ENCODE data around the gene HLA-DRB1.

DNA sequence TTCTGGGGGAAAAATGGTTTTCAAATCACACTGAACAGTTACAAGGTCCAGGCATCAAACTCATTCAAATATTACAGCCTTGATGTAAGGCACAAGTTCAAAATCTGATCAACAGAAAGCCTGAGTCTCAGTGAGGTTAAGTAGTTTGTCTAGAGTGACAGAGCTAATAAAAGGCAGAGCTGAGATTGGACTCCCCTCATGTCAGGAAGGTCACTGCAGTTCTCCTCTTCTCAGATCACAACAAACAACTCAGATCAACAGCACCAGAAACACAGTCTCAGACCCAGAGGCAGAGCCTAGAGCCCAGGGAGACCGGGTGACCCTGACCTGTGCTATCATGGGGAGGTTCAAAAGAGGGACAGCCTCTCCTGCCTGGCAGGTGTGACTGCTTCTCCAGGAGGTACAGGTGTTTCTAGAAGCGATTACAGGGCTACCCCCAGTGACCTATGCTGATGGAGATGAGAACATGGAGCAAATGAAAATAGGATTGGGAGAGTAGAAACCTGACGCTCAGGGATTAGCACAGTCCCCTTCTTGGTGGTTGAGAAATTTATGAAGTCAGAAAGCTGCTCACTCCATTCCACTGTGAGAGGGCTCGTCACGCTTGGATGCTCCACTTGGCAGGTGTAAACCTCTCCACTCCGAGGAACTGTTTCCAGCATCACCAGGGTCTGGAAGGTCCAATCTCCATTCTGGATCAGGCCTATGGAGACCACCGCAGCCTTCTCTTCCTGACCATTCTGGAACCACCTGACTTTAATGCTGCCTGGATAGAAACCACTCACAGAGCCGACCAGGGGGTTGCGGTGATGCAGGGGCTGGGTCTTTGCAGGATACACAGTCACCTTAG, 35.3 kb downstream of the HLA-DRB1 start:
- TF ChIP-seq, protein P1, sequence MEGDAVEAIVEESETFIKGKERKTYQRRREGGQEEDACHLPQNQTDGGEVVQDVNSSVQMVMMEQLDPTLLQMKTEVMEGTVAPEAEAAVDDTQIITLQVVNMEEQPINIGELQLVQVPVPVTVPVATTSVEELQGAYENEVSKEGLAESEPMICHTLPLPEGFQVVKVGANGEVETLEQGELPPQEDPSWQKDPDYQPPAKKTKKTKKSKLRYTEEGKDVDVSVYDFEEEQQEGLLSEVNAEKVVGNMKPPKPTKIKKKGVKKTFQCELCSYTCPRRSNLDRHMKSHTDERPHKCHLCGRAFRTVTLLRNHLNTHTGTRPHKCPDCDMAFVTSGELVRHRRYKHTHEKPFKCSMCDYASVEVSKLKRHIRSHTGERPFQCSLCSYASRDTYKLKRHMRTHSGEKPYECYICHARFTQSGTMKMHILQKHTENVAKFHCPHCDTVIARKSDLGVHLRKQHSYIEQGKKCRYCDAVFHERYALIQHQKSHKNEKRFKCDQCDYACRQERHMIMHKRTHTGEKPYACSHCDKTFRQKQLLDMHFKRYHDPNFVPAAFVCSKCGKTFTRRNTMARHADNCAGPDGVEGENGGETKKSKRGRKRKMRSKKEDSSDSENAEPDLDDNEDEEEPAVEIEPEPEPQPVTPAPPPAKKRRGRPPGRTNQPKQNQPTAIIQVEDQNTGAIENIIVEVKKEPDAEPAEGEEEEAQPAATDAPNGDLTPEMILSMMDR (conservative IDR thresholded peaks at IDR 0.05; ENCODE audit: low read length) = no peak
- no peak for TF ChIP-seq EZH2phosphoT487 (IDR thresholded peaks at IDR 0.05; ENCODE audit: borderline replicate concordance, low read depth, low read length)
